ENCODE data around the gene NOSIP.
A peak's percentile ranks its signal among the peaks of the same experiment; 100 is the strongest.

NOSIP gene

DNA sequence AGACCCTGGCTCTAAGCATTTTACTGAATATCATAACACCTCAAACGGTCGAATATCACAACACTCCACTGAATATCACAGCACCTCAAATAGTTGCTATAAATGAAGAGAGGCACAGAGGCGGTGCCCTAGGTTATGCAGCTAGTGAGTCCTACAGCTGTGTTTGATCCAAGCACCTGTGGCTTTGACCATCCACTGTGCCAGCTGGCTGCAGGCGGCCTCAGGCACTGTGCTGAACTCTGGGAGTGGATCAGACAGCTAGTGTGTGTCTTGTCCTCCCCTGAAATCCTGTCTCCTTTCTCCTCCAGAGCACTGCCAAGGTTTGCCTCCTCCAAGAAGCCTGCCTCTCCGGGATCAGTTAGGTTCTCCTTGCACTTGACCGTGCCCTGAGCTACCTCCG lies 7.3 kb downstream of the NOSIP start:
- DNase-seq (ENCODE audit: low spot score): no peak

DNA sequence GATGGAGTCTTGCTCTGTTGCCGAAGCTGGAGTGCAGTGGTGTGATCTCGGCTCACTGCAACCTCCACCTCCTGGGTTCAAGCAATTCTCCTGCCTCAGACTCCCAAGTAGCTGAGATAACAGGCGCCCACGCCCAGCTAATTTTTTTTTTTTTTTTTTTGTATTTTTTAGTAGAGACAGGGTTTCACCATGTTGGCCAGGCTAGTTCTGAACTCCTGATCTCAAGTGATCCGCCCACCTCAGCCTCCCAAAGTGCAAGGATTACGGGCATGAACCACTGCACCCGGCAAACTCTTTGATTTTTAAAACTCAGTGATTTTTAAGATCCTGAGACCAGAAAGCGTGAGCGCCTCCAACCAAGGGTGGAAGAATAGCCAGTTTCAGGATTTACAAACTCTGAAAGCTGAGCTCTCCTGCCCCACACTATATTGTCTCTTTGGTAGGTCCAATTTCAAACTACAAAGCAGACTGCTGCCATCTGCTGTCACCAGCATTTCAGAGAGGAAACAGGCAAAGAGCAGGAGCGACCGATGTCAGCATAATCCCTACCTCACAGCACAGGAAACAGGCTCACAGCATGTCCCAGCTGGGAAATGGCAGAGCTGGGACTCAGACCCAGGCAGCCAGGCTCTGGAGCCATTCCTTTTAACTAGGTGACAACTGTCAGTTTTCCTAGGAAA lies 9.2 kb downstream of the NOSIP start:
- DNase-seq (ENCODE audit: low spot score): no peak

DNA sequence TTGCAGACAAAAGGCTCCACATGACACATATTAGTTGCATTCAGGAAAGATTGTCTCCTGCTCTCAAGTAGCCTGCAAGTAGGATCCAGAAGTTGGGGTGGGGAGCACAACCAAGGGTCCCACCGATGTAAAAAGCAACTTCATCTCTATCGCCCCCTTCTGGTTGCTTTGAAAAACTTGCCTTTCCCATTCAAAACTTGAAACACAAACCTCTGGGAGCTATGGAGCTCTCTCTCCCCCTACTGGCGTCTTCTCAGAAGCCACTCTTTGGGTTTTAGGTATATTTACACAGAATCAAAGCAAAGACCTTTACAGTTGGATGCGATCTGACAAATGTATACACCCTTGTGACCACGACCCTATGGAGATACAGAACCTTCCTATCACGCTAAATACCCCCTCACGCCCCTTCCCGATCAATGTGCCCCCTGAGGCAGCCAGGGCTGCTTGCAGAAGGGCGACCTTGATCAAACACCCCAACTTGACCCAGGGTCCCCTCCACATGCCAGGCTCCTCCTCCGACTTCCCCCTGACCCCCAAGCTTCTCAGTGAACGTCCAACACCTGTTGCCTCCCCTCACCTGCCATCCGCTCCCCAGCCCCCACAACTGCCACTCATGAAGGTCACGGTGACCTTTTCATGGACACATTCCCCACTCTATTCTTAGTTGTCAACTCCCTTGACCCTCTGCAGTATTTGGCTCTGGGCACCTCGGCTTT lies 10.1 kb downstream of the NOSIP start:
- peak; percentile 81 for DNase-seq (ENCODE audit: low spot score)

DNA sequence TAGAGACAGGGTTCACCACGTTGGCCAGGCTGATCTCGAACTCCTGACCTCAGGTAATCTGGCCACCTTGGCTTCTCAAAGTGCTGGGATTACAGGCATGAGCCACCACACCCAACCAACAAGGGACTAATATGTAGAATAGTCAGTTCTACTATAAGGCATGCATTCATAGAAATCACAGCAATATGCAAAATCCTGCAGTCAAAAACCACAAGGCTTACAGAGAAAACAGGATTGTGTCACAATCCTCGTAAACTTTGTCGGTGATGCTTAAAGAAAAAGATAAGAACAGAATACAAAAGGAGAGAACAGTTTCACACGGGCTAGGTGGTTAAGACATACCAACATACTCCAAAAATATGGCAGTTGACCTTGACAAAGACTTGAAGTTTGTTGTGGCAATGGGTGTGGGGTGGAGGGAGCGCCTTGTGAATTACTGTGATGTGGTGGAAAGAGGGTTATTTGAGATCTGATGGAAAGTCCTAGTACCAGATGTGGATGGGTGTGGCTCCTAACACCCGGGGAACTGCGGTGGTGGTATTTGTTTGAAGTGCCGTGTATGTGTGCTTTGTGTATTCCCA lies 12.4 kb downstream of the NOSIP start:
- DNase-seq (ENCODE audit: low spot score): no peak

DNA sequence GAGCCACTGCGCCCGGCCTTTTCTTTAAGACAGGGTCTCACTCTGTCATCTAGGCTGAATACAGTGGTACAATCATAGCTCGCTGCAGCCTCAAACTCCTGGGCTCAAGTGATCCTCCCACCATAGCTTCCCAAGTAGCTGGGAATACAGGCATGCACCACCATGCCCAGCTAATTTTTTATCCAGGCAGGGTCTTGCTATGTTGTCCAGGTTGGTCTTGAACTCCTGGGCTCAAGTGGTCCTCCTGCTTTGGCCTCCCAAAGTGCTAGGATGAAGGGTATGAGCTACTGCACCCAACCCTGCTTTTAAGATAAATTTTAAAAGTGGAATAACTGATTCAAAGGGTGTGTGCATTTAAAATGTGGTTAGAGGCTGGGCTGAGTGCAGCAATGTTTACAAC lies 14.1 kb downstream of the NOSIP start:
- DNase-seq (ENCODE audit: low spot score): no peak

DNA sequence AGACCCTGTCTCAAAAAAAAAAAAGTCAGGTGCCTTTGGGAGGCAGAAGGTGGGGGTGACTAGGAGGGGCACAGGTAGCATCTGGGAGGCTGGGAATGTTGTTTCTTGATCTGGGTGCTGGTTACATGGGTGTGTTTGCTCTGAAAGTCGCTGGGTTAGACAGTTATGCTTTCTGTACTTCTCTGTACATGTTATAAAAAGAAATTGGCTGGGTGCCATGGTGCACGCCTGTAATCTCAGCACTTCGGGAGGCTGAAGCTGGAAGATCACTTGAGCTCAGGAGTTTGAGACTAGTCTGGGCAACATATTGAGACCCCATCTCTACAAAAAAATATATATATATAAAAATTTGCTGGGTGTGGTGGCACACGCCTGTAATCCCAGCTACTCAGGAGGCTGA lies 15.1 kb downstream of the NOSIP start:
- DNase-seq (ENCODE audit: low spot score): no peak

DNA sequence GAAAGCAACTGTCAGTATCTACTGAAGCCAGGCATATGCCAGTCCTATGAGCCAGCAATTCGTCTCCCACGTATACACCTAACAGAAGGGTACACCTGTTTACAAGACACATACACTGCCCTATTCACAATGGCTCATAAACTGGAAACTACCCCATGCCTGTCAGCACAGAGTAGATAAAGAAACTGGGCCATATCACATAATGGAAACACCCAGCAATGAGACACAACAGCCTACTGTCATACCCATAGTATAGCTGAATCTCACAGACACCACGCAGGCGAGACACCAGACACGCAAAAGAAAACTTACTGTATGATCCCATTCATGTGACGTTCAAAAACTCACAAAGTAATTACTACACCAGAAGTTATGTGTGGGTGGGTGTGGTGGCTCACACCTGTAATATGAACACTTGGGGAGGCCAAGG lies 15.7 kb downstream of the NOSIP start:
- DNase-seq (ENCODE audit: low spot score): no peak

DNA sequence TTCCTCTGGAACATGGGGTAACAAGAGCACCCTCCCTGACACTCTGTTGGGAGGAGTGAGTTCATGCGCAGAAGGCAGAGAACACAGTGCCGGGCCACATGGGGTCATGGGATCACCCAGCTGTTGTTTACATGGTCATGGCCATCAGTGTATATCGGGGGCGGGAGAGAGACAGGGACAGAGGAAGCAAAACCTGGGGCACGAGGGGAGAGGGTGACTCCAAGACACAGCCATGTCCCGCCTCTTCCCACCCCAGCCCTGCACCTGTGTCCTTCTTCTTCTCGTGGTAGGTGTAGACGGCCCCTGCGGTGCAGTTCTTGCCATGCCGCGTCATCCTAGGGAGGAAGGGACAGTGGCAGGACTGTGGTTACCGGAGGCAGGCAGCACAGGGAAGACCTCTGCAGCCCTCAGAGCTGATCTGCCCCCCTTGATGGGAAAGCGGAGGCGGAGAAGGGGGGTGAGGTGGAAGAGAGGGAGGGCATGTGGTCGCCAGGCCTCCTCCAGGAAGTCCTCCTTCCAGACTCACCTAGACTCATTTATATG lies 19.9 kb downstream of the NOSIP start:
- peak; percentile 85 for DNase-seq (ENCODE audit: low spot score)

DNA sequence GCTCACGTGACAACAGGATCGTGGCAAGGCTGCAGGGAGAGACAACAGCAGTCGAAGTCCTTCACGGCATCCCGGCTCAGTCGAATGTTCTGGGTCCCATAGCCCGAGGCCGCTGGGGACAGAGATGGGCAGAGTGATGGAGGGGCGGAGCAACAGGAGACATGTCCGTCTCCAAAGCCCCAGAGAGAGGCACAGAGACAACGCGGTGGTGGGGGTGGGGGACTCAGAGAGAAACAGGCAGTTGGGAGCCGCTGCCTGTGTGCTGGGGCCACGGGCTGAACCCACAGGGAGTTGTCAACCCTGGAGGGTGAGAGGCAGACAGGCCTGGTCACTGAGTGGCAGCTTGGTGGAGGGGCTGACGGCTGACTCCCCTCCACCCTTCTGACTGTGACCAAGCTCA lies 20.4 kb downstream of the NOSIP start:
- DNase-seq (ENCODE audit: low spot score): no peak

DNA sequence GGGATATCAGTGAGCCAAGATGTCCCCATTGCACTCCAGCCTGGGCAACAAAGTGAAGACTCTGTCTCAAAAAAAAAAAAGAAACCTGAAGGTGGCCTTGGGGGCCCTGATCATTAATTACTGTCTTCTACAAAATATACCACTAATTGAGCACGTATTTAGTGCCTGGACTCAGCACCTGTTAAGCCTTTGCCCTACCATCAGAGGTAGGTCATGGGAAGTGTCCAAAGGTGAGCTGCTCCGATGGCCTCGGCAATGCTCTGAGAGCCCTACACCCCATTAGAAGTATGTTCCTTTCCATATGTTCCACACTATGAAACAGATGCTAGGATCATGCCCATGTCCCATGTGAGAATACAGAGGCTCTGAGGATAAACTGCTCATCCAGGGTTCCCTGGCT lies 20.9 kb downstream of the NOSIP start:
- DNase-seq (ENCODE audit: low spot score): no peak

DNA sequence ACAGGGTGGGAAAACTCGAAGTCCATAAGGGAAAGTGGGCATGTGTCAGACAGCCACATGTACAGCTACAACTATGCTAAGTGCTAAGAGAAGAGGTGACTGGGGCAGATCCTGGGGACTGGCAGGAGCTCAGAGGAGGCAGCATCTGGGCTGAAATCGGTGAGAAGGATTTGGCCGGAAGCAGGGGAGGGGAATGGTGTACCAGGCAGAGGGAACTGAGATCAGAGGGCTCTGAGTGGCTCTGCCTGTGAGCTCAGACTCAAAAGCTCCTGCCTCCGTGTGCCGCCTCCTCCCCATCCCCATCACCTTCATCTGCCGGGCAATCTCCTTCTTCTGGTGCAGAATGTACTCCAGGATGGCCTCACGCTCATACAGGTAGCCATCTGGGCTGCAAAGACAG lies 21.8 kb downstream of the NOSIP start:
- DNase-seq (ENCODE audit: low spot score): no peak

DNA sequence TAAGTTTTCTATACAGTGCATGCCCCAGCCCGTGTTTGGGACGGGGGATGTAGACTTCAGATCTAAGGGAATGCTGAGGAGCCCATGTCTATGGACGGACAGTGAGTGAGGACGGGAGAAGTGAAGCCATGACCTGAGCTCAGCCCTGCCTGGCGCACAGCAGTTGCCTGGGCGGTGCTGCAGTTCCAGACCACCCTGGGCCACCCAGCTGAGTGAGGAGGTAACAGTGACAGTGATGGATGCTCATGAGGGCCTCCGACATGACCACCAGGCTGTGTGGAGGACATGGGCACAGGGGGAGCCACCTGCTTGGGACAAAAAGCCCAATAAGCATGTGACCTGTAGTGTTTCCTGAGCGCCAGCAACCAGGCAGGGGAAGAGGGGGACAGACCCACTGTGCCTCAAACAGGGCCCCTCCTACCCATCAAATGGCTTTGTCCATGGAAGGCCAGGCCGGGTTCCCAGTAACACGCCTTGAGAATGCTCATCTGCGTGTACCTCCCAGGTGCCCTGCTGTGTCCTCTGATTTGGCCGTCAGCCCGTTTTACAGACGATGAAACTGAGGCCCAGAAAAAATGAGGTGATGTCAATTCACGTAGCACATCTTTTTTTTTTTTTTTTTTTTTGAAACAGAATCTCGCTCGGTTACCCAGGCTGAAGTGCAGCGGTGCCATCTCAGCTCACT lies 22.6 kb downstream of the NOSIP start:
- DNase-seq (ENCODE audit: low spot score): no peak

DNA sequence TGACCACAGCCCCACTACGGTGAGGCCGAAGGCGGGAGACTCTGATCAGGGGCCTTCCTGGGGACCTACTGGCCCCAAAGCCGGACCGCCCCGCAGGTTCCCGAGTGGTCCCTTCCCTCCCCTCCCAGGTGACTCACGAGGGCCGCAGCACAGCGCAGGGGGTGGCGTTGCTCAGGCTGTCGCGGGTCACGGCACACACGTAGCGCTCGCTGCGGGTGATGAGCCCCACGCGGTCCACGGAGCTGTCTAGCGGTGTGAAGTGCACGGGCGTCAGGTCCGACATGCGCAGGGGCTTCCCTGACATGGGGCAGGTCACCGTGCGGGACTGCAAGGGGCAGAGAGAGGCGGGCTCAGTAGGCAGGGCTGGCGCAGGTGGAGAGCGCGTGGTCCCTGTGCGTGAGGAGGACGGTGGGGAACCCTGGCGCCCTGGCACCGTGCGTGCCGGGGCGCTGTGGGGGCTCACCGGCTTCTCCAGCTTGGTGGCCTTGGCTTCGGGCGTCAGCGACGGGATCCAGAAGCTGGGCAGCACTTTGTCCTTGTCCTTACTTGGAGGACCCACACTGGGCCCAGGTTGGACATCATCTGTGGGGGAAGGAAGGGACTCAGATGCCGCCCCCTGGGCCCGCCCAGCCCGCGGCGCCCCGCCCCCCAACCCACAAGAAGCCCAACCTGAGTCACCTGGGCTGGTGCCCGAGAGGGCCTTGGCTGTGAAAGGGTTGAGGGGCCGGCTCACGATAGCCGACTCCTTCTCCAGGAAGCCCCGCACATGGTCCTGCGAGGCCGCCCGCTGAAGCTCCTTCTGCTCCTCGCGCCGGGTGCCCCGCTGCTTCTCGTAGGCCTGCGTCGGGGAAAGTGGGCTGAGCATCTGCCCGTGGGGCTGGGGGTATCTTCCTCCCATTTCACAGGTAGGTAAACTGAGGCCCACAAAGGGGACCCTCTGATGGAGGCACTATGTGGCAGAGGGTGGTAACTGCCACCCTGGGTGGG lies 23.7 kb downstream of the NOSIP start:
- DNase-seq (ENCODE audit: low spot score): no peak

DNA sequence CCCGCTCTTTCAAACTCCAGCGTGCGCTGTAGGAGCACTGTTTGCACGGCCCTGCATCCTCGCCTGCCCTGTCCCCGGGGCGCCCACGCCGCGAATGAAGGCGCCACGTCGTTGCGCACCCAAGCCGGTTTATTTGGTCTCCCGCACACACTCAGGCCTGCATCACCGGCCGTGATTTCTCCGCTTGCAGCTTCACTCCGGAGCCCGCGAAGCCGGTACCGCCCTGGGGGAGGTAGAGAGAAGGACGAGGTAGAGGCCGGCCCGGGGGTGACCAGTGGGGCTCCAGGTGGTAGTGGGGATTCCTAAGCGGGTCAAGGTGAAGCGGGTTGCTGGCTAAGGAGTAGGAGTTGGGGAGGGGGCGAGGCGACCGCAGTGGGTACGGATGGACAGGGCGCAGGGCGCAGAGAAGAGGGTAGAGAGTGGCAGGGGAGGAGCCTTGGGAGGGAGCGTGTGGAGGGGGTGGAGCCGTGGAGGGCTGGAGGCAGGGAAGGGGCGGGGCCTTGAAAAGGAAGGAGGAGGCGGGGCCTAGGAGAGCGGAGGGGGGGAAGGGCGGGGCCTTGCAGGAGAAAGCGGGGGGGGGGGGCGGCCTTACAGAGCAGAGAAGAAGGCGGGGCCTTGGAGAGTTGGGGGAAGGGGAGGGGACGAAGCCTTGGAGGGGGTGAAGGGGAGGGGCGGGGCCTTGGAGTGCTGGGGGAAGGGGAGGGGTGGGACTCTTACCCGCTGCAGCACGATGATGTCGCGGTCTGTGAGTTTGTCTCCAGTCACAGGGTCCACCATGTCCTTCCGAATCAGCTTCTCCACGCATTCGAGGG lies 24.6 kb downstream of the NOSIP start:
- peak; percentile 28 for DNase-seq (ENCODE audit: low spot score)

DNA sequence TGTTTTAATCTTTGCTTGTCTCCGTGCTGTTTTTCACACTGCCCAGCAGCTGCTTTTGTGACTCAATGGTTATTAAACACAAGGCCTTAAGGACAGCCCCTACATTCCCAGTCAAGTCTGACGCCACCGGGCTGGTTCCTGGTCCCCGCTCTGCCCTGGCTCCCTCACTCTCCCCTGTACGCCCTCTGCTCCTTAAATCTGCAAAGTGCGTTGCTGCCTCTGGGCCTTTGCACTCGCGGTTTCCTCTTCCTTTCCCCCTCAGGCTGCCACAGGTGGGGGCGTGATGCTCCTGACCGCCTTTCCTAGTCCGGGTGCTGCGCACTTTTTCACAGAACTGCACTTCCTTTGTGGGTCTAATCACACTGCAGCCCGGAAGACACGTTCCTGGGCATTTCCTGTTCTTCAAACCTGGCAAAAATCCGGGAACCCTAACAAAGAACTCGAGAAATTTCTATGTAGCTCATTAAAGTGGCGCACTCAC lies 25.6 kb downstream of the NOSIP start:
- peak; percentile 15 for DNase-seq (ENCODE audit: low spot score)

DNA sequence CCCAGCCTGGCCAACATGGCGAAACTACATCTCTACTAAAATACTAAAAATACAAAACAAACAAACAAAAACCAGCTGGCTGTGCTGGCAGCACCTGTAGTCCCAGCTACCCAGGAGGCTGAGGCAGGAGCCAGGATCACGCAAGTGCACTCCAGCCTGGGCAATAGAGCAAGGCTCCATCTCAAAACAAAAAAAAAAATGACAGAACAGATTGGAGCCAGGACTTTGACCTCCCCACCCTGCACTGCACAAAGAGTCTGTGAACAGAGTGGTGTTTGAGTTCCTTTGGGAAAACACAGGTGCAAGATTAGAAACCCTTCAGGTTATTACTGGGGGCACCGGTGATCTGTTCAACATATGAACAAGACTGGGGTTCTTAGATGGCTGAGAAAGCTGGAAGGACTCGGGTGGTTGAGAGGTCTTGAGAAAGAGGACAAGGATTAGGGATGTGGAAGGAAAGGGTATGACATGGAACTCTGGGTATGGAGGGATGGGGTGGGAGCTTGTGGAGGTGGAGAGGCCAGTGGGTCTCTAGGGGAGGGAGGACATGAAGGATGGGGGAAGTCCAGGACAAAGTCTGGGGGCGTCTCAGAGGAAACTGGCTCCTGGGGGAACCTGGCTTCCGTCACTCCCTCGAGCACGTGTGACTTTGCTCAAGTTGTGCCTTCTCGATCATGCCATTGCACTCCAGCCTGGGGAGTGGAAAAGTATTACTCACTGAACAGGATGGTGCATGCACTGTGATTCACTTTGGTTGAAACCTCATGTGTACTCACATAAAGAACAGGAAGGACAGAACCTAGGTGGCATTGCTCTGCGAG lies 26.7 kb downstream of the NOSIP start:
- DNase-seq (ENCODE audit: low spot score): no peak

DNA sequence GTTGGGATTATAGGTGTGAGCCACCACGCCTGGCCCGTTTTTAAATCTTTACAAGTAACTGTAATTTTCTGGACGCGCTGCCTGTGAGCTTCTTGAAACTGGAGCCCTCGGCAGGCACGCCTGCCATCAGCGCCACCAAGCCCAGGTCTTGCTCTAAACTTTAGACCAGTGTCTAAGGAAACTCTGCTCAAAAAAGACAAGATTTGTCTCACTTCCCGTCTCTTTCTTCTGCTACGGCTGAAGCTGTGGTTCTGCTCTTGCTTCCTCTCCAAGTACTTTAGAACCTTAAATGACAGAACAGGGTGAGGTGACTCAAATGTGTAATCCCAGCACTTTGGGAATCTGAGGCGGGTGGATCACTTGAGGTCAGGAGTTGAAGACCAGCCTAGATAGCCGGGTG lies 27.6 kb downstream of the NOSIP start:
- peak; percentile 53 for DNase-seq (ENCODE audit: low spot score)

DNA sequence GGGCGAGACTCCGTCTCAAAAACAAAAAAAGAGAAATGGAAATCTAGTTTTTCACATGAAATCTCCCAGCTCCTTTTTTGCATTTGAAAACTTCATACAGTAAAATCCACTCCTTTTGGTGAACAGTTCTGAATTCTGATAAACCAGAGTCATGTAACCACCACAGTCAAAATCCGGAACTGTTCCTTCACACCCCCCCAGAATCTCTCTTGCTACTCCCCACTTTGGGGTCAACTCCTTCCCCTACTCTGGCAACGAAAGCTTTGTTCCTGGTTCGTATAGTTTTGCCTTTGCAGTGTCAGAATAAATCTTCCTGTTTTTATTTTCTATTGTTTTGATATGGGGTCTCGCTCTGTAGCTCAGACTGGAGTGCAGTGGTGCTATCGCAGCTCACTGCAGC lies 28.8 kb downstream of the NOSIP start:
- DNase-seq (ENCODE audit: low spot score): peak; percentile 20

DNA sequence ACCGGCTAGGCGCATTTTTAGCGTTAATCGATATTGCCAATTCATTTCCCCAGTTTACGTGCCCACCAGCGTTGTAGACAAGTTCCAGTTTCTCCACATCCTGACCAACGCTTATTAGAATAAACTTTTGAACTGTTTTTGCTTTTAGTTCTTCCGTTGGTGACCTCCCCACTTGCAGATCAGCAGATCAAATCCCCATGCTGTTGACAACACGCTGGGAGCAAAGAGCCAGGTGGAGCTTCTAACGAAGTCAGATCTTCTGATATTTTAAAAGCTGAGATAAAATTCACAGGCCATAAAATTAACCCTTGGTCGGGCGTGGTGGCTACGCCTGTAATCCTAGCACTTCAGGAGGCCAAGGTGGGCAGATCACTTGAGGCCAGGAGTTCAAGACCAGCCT lies 31.3 kb downstream of the NOSIP start:
- no peak for DNase-seq (ENCODE audit: low spot score)

All from Ammon's horn (tissue), 1 donor.